Activated CD8-positive, alpha-beta memory T cell treated with anti-CD3 and anti-CD28 coated beads, Interleukin-2, amount 50 U/mL, for 4 hours (primary cell): ENCODE measurements around the gene CTTNBP2.

Source experiments
- DNase-seq: peaks from one replicate; pipeline ENCODE4 v3.0.0-alpha.2; 2020

Gene CTTNBP2

DNA sequence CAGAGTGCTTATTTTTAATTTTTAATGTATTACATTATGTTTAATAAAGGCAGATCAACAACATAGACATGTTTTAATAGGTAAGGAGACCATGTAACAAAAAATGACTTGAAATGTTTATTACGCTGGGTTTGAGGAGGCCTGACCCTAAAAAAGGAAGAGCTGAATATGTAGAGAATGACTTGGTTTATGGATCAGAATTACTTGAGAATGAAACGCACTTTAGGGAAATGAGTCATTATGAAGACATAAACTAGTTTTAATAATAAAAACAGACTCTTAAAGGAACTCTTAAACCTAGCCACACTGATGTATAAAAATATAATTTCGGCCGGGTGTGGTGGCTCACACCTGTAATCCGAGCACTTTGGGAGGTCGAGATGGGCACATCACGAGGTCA lies 56.5 kb downstream of the CTTNBP2 start:
- DNase-seq: no peak

DNA sequence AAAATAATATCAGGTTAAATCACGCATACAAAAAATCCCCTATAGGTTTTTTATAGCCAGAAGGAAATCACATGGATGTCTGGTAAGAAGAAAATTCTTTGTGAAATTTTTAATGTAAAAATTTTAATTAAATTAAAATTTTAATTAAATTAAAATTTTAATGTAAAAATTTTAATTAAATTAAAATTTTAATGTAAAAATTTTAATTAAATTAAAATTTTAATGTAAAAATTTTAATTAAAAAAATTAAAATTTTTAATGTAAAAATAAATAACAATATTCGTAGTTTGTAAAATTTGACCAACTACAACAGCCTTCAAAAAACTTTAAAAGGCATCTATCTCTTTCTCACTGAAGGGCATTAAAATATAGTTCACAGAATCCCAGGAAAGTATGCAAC lies 61.5 kb downstream of the CTTNBP2 start:
- no peak for DNase-seq

DNA sequence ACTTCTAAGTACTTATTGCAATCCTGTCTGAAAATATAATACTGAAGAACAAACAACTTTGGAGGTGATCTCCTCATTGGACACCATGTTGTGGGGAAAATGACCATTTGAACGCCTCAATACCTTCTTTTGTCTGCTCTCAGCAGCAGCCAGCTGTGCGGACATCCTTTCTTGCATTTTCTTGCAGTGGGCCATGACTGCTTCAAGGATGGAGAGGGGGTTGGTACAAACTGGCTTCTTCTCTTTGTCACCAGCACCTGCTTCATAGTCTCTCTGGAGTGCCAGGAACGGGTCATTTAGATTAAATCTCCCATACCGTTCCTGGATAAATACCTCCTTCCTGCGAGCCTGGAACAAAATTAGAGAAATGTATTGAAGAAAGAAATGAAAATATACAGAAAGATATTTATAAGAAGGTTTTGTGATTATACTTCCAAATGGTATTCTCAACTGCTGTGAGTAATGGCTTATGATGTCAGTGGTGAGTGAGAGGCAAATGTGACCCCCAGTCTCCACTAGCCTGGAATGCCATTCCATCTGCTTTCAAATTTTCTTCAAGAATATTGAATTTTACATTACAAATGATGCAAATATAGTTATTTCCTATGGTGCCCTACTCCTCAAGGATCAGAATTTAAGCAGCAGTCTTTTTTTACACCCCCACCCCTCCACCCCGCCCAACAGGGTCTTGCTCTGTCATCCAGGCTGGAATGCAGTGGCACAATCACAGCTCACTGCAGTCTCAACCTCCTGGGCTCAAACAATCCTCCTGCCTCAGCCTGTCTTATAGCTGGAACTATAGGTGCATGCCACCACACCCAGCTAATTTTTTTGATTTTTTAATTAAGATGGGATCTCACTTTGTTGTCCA lies 62.4 kb downstream of the CTTNBP2 start:
- no peak for DNase-seq

DNA sequence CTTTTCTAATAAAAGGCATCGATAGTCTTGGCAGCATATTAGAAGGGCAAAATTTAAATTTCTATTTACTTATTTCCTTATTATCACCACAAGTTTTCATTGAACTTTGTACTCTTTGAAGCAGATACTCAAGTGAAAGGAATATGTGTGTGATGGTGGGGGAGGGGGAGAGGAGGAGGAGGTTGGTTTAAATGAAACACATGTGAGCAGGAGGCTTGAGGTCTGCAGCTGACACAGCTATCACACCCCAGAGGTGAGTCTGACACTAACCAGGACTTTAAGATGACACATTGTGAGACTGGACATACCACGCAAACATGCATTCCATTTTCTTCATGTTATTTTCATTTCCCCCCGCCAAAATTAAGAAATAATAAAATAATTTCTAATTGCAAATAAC lies 63.3 kb downstream of the CTTNBP2 start:
- no peak for DNase-seq

DNA sequence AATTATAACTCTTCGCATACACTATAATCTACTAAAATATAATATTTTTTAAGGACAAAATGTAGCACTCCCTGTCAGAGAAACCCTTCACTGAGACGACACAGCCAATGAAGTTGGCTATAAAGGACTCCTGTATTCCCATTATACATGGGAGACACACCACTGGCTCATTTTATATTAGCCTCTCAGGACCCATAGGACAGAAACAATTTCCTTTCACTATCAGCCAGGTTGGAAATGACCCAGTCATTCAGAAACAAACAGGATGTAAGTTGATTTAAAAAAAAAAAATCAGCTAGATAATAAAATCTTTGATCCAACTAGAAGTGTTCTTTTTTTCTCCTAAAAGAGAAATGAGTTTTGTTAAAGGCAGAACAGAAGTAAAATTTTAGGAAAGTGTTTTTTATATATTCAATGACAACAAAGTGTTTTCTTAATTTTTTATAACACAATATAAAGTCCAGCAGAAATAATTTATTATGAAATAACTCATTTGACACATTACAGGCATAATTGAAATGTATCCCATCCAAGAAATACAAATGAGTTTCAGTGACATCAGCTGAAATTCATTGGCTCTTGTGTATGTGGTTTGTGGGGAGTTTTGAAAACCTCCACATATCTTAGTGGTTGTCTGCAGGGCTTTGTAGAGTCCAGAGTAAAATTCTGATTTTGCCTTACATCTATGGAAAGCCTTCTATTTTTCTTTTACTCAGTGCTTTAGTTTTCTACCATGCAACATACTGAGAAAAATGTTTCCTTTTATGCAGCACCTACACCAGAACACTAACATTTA lies 64.1 kb downstream of the CTTNBP2 start:
- DNase-seq: no peak

DNA sequence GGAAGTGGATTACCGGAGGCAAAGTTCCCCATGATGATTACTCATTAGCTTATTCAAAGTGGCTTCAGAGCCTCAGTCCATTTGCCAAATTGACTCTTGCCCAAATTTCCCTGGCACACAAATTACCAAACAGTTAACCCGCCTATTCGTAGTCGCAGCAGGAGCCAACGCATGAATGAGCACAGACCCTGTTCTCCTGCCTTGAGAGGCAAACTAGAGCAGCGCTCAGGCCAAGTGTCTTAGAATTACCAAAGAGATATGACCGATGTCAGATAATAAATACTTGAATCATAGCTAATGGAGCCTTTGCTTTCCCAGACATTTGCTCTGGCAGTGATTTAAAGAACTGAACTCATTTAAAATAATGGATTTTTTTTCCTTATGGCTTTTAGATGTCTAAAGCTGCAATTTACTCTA lies 64.9 kb downstream of the CTTNBP2 start:
- DNase-seq: no peak

DNA sequence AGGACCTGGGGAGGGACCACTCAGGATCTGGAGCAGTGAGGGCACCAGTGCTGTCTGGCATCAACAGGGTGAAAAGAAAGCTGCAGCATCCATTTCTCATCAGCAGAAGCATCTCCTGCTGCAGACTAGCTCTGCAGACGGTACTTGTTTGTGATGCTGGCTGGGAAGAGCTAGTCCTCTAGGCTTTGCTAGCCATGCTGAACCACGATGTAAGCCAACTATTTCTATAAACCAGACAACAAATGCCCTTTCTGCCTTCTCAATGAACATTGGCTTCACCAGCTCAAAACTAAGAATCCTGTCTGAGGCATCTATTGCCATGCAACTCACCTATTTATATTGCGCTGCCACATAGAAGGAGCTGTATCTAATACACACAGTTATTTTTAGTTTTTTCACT lies 65.6 kb downstream of the CTTNBP2 start:
- no peak for DNase-seq

DNA sequence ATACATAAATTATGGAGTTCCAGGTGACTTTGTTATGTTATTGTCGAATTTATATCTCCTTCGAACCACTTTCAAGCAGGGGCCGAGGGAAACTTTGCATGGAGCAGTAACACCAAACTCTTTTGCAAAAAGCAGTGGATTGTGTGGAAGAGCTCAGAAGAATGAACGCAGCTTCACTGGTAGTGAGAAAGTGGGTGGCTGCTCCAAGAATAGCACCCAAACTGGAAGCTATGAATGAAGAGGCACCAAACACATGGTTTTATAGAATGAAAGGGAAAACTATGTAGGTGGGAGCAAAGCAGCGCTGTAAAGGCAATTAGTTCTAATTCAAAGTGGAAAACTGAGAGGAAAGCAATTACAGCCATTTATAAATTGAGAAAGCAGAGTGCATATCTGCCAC lies 67.2 kb downstream of the CTTNBP2 start:
- DNase-seq: no peak

DNA sequence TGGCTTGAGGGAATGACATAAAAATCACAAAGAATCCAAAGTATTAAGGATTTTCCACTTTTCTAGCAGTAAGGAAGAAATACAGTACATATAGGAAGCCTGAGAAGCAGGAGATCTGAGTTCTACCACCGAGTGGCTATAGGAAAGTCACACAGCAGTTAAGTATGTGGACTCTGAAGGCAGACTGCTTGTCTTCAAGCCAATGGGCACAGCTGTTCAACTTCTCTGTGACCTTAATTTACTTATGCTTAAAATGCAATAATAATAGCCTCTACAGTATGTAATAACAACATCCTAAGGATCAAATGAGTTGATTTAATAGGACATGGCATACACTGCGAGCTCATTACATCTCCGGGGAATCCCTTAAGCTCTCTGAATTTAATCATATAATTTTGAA lies 68.0 kb downstream of the CTTNBP2 start:
- no peak for DNase-seq

DNA sequence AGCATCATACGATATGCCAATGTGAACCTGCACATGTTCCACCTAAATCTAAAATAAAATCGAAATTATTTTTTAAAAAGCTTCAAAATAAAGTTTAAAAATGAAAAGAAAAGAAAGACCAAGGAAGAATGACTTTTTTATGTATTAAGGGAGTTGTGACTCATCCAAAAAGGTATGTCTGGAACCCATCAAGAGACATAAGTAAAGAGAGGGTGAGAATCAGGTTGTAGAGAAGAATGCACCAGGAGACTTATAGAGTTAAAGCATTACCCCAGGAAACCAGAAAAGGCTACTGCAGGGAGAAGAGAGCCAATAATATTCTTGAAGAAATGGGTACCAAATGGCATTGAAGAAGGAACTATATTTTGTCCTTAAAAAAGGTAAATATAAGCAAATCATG lies 69.8 kb downstream of the CTTNBP2 start:
- DNase-seq: no peak

DNA sequence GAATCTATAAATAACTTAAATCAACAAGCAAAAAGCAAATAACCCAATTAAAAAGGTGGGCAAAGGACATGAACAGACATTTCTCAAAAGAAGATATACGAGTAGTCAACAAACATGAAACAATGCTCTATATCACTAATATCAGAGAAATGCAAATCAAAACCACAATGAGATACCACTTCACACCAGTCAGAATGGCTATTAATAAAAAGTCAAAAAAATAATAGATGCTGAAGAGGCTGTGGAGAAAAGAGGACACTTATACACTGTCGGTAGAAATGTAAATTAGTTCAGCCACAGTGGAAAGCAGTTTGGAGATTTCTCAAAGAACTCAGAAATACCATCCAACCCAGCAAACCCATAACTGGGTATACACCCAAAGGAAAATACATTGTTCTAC lies 70.6 kb downstream of the CTTNBP2 start:
- DNase-seq: no peak

DNA sequence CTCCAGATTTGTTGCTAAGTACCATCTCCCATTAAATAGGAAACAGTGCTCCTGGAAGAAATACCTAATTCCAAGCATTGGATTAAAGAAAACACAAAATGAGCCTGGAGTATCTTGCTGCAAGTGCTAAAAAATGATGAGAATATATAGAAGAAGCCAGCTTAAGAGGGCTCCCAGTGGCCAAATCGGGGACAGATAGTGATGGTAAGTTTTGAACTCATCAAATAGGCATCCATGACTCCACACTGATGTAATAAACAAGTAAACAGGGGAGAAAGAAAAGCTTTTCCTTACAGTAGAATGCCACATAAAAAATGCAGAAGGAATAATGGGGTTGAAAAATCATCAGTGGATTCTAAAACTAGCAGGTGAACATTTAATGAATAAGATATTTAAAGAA lies 72.4 kb downstream of the CTTNBP2 start:
- DNase-seq: no peak

DNA sequence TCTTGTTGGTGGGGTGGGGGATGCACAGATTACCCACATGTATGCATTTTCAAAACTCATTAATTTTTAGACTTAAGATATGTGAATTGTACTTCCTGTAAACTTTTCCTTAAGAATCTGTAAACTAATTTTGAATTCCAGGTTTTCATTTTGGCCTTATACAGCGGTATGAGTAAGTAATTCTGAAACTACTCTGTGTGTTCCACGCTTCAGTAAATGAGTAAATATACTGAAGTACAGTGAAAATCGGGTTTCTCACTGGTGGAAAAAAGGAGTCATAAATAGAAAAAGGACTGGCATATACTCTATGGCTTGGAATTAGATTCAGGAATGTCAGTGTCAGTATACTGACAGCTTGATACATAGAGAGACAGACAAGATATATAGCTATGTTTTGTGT lies 72.8 kb downstream of the CTTNBP2 start:
- DNase-seq: no peak

DNA sequence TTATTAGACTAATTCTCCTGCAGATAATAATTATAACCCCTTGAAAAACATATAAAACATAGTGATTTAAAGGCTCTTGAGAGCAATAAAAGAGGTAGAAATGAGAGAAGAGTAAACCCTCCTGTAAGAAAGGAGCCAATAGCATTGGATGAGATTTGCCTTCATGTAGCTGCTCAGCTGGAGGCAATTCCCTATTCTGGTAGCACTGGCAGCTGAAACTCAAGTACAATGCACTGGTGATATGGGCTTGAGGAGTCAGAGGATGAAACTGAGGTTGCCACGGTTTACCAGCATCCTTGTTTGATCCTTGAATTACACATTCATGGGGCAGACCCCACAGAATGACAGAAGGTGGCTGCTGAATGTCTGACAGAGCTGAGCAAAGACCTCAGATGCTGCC lies 76.4 kb downstream of the CTTNBP2 start:
- no peak for DNase-seq

DNA sequence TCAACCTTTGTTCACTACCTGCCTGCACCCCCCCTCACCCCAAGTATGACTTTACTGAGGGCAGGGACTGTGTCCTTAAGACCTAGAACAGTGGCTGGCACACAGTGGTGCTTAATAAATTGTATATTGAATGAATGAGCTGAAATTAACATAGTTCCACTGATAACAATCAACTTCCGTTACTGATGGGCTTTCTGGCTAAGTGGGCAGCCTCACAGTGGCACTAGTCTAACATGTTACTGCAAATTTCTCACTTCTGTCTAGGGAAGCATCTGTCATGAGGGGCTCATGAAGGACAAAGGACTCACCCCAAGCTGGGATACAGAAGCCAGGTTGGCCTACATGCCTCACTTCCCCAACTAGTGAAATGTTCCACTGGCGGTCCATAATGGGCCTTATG lies 79.3 kb downstream of the CTTNBP2 start:
- DNase-seq: no peak

DNA sequence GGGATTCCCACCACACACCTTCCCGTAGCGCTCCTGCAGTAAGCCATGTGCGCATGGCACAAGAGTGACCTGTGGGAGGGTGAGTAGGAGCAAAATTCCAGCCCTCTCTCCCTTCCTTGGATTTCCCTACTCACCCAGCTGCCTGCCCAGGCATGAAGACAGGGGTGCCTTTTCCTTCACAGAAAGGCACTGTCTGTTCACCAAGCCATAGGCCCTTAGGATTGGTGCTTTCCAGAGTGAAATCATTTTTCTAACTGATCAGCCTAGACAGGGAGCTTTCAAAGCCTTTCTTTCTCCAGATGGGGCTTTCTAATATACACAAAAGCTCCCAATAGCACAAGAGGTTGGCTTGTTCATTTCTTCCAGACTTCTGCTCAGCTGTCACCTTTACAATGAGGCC lies 79.7 kb downstream of the CTTNBP2 start:
- DNase-seq: no peak

DNA sequence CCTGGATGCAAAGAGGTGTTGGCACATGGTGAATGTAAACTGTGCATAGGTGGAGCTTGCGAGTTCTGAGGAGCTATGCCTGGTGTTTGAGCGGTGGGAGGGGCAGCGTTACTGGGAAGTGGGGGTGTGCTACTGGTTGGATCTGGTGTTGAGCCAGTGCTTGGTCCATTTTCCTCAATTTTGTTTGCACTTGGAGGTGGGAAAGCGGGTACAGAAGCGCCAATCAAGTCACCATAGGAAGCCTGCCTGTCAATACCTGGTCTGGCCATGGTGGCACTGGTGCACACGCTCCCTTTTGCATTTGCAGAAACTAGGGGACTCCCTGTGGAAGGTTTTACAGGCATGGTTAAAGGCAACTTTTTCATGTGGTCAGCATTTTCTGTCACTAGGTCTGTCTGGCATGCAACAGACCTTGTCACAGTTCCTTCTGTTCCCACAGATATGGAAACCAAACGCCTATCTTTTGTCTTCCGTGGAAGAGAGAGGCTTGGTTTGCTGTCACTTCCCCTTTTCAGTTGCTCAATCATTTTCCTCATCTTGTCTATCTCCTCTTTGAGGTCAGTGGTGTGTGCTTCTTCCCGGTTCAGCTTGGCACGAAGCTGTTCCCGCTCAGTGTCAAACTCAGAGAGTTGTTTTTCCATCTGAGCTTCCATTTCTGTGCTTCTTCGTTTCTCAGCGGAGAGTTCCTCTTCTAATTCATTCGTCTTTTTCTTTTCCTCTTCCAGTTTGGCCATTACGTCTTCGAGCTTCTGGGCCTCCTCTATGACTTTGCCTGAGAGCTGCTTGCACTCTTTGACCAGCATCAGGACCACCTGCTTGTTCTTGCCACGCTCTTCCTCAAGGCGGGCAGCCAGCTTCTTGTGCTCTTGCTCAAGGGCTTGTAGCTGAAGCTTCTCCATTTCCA lies 81.1 kb downstream of the CTTNBP2 start:
- DNase-seq: no peak

DNA sequence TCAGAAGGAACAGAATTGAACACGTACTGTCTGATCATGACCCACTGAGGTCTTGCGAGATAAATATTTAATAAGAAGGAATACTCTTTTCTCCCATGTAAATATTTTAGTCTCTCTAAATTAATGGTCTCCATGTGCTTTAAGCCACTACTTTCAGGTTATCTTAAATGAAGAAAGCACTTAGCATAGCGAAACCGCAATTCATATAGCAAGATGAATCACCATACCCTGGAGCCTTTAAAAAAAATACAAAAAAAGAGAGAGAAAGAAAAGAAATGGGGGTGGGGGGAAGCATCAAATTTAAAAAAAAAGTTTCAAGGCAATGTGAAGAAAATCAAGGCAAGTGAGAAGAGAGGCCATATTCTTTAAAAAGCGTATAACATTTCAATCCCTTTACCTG lies 82.5 kb downstream of the CTTNBP2 start:
- no peak for DNase-seq

DNA sequence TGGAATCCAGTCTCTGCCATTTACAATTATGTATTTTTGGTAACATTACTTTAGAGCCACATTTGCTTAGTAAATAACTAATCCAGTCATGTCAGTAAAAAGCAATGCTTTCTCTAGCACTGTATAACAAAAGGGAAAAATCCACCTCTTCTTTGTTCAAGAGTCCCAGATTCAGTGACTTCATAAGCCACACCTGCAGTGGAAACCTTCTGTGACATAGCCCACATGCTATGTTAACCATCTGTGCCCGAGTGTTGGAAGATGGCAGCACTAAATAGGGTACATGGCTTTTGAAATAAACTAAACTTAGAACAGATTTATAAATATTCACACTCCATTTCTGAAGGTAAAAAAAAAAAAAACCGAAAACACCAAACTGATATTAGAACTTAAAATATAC lies 83.0 kb downstream of the CTTNBP2 start:
- no peak for DNase-seq

DNA sequence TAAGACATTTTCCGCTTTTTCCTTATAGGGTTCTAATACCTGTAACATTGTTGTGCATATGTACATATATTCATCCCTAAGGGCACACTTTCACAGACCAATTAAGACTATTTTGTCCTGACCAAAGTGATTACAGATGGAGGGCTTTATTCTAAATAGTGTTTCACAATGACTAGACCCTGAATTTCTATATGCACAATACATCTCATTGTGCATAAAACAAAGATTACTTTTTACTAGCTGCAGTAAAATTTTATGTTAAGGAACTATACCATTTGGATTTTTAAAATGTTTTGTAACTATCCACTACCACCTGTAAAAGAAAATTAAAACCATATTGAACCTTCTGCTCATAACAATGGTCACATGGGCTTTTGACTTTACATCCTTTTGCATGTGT lies 87.8 kb downstream of the CTTNBP2 start:
- no peak for DNase-seq

DNA sequence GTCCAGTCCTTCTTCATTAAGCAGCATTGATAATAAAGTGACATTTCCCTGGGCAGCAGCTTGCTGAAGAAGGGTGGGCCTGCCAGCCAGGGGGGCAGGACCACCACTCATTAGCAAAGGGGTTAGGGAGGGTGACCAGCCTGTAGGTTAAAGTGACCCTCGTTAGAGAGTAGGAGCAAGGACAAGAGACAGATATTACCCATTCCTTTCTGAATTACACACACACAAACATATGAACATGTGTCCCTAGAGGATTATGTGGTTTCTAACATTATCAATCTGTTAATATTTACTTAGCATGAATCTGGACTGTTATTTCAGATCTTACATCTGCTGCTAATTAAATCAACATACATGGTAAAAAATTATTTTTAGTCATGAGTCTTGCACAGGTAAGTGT lies 88.9 kb downstream of the CTTNBP2 start:
- DNase-seq: no peak

DNA sequence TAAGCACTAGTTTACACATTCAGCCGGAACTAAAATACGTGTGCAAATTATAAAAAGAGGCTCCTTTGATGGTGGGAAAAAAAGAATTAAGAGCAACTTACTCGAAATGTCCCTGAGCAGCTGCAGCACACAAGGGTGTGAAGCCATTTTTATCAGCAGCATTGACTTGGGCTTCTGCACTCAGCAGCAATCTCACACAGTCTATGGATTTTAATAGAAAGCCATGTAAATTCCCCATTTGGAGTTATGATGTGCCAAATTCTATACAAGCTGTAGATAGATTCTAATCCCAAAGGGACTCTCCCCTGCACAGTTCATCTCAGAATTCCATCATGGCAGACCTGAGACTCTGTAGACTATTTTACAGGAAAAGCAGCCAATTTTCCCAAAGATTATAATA lies 90.5 kb downstream of the CTTNBP2 start:
- no peak for DNase-seq

DNA sequence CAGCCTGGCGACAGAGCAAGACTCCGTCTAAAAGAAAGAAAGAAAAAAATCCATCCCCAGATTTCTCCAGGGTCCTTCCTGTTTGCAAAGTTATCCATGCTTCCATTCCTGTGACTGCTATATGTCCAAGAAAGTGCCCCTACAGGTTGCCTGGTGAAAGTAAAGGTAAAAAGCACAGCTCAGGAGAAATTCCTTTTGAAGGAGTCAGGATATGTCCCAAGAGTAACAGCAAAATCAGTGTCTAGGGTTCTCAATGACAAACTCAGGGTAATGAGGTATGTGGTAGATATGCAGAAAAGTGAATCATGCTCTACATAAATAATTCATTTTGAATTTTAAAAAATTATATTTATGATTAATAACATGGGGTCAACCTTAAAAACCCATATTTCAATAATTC lies 91.5 kb downstream of the CTTNBP2 start:
- DNase-seq: no peak
